ENCODE measurements around the gene GARNL3. TPM values are rescaled to one million over a fixed set of nuclear protein-coding genes. Genes with fewer than 3 reads are reported as not detected.

The GARNL3 gene, protein sequence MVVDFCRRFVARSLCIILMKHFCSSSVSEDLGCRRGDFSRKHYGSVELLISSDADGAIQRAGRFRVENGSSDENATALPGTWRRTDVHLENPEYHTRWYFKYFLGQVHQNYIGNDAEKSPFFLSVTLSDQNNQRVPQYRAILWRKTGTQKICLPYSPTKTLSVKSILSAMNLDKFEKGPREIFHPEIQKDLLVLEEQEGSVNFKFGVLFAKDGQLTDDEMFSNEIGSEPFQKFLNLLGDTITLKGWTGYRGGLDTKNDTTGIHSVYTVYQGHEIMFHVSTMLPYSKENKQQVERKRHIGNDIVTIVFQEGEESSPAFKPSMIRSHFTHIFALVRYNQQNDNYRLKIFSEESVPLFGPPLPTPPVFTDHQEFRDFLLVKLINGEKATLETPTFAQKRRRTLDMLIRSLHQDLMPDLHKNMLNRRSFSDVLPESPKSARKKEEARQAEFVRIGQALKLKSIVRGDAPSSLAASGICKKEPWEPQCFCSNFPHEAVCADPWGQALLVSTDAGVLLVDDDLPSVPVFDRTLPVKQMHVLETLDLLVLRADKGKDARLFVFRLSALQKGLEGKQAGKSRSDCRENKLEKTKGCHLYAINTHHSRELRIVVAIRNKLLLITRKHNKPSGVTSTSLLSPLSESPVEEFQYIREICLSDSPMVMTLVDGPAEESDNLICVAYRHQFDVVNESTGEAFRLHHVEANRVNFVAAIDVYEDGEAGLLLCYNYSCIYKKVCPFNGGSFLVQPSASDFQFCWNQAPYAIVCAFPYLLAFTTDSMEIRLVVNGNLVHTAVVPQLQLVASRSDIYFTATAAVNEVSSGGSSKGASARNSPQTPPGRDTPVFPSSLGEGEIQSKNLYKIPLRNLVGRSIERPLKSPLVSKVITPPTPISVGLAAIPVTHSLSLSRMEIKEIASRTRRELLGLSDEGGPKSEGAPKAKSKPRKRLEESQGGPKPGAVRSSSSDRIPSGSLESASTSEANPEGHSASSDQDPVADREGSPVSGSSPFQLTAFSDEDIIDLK
- polyA plus RNA-seq (2012; ENCODE audit: insufficient read depth, insufficient read length): 6.2 TPM

DNA sequence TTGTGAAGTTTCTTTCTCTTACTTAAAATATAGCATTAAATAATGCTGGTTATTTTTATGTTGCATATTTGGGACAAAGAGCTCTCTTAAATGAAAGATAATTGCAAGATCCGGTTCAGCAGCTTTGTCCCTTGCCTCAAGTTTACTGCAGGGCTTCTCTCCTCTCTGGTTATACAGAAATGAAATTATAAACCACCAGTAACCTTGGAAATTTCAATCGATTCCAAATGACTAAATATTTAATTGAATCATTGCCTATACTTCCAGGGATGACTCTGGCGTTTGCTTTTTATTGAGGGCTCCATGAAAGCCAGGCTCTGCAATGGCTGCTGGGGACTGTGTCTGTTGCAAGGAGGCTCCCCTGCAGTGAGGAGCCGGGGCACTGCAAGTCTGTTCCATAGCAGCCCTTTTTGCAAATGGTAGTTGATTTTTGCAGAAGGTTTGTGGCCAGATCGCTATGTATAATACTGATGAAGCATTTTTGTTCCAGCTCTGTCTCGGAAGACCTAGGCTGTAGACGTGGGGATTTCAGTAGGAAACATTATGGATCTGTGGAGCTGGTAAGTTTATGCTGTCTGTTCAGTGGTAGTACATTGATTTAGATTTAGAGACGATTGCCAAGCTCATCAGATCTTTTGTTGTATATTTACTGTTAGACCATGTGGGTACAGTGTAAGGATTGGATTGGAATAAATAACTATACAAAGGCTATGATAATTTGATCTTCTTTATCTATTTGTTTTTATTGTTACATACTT, at the start of gene GARNL3:
Gene GARNL3 (plus strand): TSS at position 313 of the 758 bp plus-strand sequence. CDS start 104 bp downstream, at position 417.
- no peak within 1 kb of the TSS for H3K4me3 ChIP-seq (ENCODE audit: low read length)
- DNase-seq (ENCODE audit: low read depth, low spot score): no peak

- no peak overlapping the region for H3K4me3 ChIP-seq (ENCODE audit: low read length)
- DNase-seq (ENCODE audit: low read depth, low spot score): no peak
These were observed 49.0 kb upstream of the GARNL3 start for GRCh38 chr9:127215268-127216209.

DNA sequence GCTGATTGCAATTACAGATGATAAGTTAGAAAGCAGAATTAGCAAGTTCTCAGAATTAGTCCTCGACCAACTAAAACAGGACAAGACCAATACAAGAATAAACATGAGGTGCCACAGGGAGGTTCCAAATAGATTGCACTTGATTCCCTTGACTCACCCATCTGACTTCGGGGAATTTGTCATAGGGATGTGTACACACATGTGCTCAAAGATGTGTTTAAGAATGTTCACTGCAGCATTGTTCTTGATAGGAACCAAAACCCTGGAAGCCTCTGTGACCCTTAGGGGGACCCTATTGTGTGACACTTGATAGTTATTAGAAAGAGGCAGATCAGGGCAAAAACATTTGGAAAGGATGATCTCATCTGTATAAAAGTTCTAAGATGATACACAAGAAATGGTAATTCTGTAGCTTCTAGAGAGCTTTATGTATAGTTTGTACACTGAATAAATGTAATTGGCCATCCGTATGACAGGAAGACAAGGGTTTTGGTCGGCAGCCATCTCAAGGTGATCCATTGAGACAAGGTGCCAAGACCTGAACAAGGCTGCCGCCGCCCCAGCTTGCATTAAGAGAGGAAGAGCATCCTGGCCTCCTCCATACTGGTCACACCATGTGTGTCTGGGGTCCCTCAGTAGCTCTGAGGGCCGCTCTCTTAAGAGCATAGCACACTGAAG, 48.2 kb upstream of the GARNL3 start:
- DNase-seq (ENCODE audit: low read depth, low spot score): no peak
- H3K4me3 ChIP-seq (ENCODE audit: low read length): no peak overlapping the region

GRCh38 chr9:127216888-127217217, 47.7 kb upstream of the GARNL3 start:
- H3K4me3 ChIP-seq (ENCODE audit: low read length): no peak overlapping the region
- DNase-seq (ENCODE audit: low read depth, low spot score): no peak

DNA sequence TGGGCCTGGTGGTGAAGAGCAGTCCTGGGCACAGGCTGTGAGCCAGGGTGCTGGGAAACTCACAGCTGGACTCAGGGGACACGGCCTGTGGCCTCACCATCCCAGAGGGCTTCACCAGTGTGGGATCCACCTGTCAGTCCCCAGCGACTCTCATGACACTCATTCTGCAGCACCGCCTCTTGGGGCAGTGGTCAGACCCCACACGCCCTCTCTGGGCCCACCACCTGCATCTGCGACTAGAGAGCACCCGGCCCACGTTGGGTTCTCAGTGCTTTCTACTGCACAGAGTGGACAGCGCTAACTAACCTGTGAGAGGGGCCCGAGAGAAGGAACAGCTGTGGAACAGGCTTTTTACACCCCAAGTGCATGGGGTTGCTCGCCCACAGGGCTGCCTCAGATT, 45.8 kb upstream of the GARNL3 start:
- H3K4me3 ChIP-seq (ENCODE audit: low read length): no peak overlapping the region
- DNase-seq (ENCODE audit: low read depth, low spot score): no peak

DNA sequence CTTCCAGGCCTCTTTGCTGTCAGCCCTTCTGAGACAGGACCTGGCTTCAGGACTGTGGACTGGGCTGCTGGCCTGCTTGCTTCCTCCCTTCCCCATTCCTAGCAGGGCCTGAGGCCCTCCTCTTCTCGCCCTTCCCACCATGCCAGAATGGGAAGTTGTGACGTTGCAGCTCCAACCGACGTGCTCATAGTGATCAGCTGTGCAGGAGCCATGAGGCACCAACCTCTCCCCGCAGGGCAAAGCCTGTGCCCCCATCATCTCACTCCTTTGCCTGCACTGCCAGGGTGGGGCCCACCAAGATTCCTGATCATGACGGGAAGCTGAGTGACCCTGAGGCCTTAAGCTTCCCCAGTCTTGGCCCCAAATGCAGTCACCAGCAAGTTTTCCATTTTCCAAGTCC, 45.1 kb upstream of the GARNL3 start:
- H3K4me3 ChIP-seq (ENCODE audit: low read length): no peak overlapping the region
- DNase-seq (ENCODE audit: low read depth, low spot score): no peak

DNA sequence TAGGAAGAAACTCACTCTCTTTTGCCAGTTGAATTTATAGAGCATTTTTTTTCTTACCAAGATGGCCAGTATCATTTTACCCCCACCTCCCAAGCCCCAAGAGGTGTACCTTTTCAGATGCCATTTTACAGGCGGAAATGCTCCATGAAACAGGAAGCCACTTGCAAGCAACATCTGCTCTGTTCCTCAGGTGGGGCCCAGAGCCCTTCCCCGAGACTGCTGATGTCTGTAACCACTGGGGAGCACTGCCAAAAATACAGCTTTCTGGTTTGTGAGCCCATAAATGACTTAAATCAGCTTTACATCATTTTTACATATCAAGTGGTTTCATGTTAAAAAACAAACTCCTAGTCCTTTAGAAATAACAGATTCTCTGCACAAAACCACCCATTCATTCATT, 42.9 kb upstream of the GARNL3 start:
- peak; percentile 80 for DNase-seq (ENCODE audit: low read depth, low spot score)
- no peak overlapping the region for H3K4me3 ChIP-seq (ENCODE audit: low read length)

DNA sequence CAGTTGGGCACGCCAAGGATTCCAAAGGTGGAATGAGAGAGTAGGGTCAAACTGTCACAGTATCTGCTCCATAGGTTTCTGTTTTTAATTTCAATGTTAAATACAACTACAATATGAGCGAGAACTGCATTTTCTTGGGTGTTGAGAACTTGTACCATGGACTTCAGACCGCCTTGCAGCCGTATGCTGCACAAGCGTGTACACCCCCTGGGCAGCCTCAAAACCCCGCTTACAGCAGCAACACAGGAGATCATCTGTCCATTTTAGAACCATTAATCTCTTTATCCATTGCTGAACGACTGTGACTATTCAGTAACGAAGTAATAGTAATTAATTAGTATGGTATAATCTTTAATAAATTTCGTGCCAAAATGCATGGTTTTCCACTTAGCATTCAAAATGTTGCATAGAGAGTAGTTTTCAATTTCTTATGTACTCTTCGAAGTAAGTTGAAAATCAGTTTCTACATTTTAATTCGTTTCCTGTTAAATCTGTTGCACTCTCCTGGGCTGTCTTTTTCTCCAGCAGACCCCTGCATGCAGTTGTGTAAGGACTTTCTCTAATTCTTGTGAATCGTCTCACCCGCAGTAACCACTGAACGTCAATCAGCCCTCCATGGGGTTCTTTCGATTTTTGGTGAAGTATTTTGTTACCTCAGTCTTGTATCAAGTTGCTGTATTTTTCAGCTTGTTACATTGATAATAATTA, 42.0 kb upstream of the GARNL3 start:
- H3K4me3 ChIP-seq (ENCODE audit: low read length): no peak overlapping the region
- DNase-seq (ENCODE audit: low read depth, low spot score): no peak

GRCh38 chr9:127223266-127223665, 41.3 kb upstream of the GARNL3 start:
- no peak overlapping the region for H3K4me3 ChIP-seq (ENCODE audit: low read length)
- no peak for DNase-seq (ENCODE audit: low read depth, low spot score)

DNA sequence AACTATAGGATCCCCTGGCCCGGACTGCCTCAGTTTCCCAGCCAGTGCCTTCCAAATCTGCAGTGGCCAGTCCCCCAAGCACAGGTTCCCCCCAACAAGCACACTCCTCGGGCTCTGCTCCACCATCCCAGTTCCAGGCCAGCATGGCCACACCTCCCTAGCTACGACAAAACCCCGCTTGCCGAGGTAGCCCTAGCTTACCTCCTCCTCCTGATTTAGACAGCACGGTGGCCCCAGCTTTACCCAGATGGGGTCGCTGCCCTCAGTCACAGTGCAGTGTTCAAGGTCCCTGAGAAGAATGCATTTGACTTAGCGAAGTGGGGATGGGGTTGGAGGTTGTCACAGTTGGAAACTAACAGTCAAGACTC, 40.8 kb upstream of the GARNL3 start:
- no peak for DNase-seq (ENCODE audit: low read depth, low spot score)
- H3K4me3 ChIP-seq (ENCODE audit: low read length): no peak overlapping the region

DNA sequence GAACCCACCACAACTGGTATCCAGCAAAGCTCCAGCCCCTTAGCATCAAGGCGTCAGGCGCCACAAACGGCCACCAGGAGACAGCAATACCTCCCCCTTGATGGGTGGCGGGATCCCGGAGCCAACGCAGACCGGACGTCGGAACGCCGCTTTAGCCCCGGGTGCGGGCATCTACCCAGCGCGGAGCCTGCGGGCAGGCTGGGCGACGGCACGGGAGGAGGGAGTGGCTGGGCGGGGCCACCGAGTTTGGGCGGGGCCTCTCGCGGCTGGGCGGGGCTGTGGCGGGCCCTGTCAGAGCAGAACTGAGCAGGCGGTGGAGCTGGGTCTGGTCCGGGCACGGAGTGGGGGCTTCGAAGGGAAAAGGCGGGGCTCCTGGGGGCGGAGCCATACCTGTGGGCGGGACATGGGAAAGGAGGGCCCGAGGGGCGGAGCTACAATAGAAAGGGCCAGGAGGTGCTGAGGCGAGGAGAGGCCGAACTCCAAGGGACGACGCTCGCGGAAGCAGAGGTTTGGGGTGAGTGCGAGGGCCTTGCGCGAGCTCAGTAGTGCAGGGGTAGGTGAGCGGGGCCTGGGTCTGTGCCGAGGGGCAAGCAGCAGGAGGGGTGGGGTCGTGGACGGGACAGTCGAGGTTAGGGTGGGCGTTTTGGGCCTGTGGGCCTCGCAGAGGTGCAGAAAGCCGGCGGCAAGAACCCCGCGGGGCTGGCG, 40.2 kb upstream of the GARNL3 start:
- peak; percentile 44 for DNase-seq (ENCODE audit: low read depth, low spot score)
- peak overlapping the region; percentile 51 for H3K4me3 ChIP-seq (ENCODE audit: low read length)

DNA sequence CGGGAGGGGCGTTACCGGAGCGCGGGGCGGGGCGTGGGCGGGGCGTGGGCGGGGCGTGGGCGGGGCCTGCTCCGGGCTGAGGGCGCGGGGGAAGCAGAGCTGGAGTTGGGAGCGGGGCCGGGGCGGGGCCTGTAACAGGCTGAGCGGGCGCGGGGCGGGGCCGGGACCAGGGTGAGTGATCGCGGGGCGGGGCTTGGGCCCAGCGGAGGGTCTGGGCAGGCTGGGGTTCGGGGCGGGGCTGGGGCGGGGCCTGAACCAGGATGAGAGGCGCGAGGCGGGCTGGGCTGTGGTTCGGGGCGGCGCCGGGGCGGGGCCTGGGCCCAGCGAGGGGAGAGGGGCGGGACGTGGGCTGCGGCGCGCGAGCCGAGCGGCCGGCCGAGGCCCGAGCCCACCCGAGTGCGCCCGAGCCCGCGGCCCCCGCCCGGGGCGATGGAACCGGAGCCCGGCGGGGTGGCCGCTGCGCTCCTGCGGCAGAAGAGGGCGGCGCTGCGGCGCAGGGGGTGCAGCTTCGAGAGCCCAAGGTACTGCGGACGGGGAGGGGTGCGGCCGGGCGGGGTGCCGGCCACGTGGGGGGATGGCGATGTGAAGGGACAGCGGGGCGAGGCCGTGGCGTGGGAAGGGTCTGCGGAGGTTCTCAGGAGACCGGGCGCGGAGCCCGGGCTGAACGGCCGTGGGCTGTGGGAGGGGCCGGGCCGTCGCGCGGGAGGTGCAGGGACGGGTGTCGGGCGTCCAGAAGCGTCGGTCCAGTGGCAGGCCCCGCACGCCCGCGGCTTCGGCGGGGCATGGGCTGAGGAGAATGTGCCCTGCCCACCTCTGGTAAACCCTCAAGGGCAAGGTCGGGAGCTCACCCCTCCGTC, 39.5 kb upstream of the GARNL3 start:
- peak overlapping the region; percentile 51 for H3K4me3 ChIP-seq (ENCODE audit: low read length)
- DNase-seq (ENCODE audit: low read depth, low spot score): peak; percentile 74

GRCh38 chr9:127225801-127226625, 38.6 kb upstream of the GARNL3 start:
- DNase-seq (ENCODE audit: low read depth, low spot score): no peak
- H3K4me3 ChIP-seq (ENCODE audit: low read length): peak overlapping the region; percentile 50

DNA sequence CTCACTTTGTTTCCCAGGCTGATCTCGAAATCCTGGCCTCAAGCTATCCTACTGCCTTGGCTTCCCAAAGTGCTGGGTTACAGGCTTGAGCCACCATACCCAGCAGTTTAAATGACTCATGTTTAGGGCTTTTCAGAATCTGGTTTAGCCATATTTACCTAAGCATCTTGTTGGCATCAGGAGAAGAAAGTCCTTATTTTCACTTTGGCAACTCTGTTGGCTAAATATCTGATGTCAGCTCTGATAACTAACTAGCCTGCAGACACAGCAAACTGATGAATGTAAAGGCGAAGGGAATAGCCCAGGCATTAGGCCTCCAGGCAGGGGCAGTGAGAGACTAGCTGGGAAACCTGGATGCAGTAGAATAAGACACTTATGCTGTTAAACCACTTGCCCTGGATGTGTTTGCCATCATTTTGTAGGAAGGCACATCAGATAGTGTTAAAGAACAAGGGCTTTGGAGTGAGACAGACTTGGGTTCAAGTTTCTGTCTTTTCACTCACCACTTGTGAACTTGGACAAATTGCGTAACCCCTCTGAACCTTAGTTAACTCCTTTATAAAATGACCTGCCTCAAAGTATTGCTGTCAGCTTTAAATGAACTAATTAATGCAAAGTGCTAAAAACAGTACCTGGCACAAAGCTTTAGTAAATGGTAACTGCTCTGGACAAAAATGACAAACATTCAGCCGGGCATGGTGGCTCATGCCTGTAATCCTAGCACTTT, 34.7 kb upstream of the GARNL3 start:
- DNase-seq (ENCODE audit: low read depth, low spot score): no peak
- no peak overlapping the region for H3K4me3 ChIP-seq (ENCODE audit: low read length)

All from Jurkat, Clone E6-1 (cell line).